ENCODE measurements around the gene DMRT1. TPM values are rescaled to one million over a fixed set of nuclear protein-coding genes. Genes with fewer than 3 reads are reported as not detected.
"Not testable (repeated sequence)": the region's sequence is repeated elsewhere in the genome, so short reads cannot be mapped to it uniquely, and the experiment has no call there.

DMRT1 gene
- total RNA-seq, 1 experiment from 2014 or later, result 0.21 TPM

DNA sequence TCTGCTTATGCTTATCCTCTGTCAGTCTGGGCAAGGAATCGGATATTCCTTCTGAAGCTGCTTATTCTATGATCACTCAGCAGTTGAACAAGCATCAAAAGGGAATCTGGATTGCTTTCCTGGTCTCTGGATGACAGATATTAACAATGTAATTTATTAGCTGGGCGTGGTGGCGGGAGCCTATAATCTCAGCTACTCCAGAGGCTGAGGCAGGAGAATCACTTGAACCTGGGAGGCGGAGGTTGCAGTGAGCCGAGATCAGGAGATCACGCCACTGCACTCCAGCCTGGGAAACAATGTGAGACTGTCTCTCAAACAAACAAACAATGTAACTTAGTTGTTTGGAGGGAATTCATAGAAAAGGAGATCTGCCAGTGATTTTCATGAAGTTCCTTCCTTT lies 45.4 kb downstream of the DMRT1 start:
- H3K27me3 ChIP-seq (ENCODE audit: control insufficient read depth, insufficient read depth, low read length), result no peaks in the 10 kb centered on the region
- no peak for DNase-seq
- no peak overlapping the region for H3K4me3 ChIP-seq (ENCODE audit: insufficient read depth, low read depth, low read length)
- H3K36me3 ChIP-seq (replicated peaks; ENCODE audit: control insufficient read depth, insufficient read depth, low read length), result no peaks in the 10 kb centered on the region

DNA sequence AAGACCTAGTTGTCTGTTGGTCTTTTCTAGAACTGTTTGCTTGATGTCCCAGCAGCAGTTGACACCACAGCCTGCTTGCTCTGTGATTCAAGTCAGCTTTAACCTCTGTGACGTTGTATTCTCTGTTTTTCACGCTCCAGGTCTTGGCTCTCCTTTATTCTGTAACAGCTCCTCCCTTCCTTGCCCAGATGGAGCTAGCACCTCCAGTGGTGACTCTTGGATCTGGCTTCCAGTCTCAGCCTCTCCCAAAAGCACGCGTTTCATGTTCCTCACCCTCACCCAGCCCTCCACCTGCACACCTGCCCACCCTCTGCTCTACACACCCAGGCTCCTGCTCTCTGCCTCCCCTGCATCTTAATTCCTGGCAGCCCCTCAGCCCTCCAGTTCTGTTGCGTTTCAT lies 50.6 kb downstream of the DMRT1 start:
- H3K4me3 ChIP-seq (ENCODE audit: insufficient read depth, low read depth, low read length), result no peak overlapping the region
- no peaks in the 10 kb centered on the region for H3K36me3 ChIP-seq (replicated peaks; ENCODE audit: control insufficient read depth, insufficient read depth, low read length)
- DNase-seq, result peak; percentile 54
- no peaks in the 10 kb centered on the region for H3K27me3 ChIP-seq (ENCODE audit: control insufficient read depth, insufficient read depth, low read length)

DNA sequence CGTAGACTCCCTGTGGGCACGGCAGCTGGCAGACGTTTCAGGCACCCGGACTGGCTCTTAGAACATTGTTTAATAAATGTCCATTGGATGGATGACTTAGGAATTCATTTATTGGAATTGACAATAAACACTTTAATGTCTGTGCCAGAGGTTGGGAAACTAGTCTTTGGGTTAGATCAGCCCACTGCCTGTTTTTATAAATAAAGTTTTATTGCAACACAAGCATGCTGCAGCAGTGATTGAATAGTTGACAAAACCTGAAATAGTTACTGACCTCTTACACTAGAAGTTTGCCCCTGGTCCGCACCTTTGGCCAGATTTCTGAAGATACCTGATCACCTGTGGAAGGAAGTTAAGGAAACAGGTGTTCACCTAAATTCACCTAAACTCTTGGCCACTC lies 51.6 kb downstream of the DMRT1 start:
- Histone ChIP-seq H3K4me3 (ENCODE audit: insufficient read depth, low read depth, low read length) (no peak overlapping the region), H3K36me3 (replicated peaks; ENCODE audit: control insufficient read depth, insufficient read depth, low read length) (no peaks in the 10 kb centered on the region), H3K27me3 (ENCODE audit: control insufficient read depth, insufficient read depth, low read length) (no peaks in the 10 kb centered on the region)
- no peak for DNase-seq

DNA sequence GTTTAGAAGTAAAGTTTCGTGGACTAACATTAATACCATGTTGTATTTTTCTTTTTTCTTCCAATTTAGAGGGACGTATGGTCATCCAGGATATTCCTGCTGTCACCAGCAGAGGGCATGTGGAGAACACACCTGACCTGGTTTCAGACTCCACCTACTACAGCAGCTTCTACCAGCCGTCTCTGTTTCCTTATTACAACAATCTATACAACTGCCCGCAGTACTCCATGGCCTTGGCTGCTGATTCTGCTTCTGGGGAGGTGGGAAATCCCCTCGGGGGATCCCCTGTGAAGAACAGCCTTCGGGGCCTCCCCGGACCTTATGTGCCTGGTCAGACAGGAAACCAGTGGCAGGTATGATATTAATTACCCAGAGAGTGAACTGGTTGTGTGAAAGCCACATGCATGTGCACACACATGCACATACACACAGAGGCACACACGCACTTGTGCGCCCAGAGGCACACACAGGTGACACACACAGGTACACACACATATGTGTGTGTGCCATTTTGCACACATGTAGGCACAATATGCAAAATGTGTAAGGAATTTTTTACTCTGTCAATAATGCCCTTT lies 52.4 kb downstream of the DMRT1 start:
- peak; percentile 78 for DNase-seq
- Histone ChIP-seq H3K36me3 (replicated peaks; ENCODE audit: control insufficient read depth, insufficient read depth, low read length) (no peaks in the 10 kb centered on the region), H3K27me3 (ENCODE audit: control insufficient read depth, insufficient read depth, low read length) (no peaks in the 10 kb centered on the region; the same call in 1 of the 2 replicates), H3K4me3 (ENCODE audit: insufficient read depth, low read depth, low read length) (no peak overlapping the region)

DNA sequence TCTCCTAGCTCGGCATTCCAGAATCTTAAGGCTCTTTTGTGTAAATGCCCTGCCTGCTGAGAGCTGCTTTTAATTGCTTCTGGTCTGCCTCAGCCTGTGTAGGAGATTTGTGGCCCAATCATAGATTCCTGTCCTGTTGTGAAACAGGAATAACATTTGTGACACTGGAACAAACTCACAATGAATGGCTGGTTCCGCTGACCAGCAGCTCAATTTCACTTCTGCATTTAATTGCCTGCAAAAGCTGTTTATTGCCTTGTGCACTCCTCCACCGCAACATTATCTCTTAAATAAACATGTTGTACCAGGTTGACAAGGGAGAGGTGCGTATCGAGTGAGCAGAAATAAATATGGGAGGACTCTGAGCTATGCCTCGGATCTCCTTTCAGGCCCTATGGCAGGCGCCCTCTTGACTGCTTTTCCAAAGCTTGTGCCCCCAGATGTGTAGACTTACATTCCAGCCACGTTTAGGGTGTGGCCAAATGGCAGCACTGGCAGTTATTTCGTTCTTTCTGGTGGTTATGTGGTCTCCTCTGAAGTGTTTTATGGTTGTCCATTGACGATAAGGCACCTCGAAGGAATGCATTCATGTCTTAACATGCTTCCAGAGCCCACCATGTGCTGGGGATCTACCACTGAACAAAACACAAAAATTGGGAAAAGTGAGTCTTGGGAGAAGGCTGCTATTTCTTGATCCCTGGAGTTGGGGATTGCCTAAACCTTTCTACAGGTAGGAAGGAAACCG lies 58.1 kb downstream of the DMRT1 start:
- no peak overlapping the region for H3K4me3 ChIP-seq (ENCODE audit: insufficient read depth, low read depth, low read length)
- H3K27me3 ChIP-seq (ENCODE audit: control insufficient read depth, insufficient read depth, low read length), result no peaks in the 10 kb centered on the region; the same call in 1 of the 2 replicates
- DNase-seq, result peak; percentile 50
- H3K36me3 ChIP-seq (replicated peaks; ENCODE audit: control insufficient read depth, insufficient read depth, low read length), result no peaks in the 10 kb centered on the region

DNA sequence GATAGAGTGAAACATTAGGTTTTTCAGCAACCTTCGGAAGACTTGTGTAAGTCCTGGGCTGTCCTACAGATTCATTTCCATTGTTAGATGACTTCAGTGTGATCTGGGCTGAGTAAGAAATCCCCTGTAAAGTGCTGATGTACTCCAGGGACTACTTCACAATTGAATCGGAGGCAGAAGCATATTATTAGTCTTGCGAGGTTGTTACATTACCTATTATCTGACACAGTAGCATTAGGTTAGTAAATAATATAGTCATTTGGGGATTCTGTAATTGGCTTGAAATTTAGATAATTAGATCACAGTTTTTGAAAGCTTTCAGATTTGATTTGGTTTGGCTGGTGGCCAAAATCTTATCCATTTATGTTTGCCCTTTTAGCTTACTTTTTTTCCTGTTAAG lies 62.4 kb downstream of the DMRT1 start:
- H3K27me3 ChIP-seq (ENCODE audit: control insufficient read depth, insufficient read depth, low read length), result no peaks in the 10 kb centered on the region
- DNase-seq, result no peak
- no peaks in the 10 kb centered on the region for H3K36me3 ChIP-seq (replicated peaks; ENCODE audit: control insufficient read depth, insufficient read depth, low read length)
- no peak overlapping the region for H3K4me3 ChIP-seq (ENCODE audit: insufficient read depth, low read depth, low read length)

DNA sequence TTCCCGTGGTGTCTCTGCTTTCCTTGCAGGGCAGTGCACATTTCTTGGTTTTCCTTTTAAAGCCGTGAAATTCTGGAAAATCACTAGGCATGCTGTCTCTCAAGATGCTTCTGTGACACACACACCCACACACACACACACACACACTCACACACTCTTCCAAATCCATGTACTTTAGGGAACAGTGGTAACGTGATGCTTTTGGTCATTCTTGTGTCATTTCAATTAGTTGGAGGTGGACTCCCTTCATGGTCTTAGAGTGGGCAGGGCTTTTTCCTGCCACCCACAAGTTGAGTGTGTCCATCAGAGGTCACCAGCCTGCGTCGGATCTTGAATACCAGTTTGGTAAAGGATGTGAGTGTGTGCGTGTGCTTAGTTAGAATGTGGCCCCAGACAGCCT lies 64.4 kb downstream of the DMRT1 start:
- DNase-seq, result no peak
- no peak overlapping the region for H3K4me3 ChIP-seq (ENCODE audit: insufficient read depth, low read depth, low read length)
- no peaks in the 10 kb centered on the region for H3K27me3 ChIP-seq (ENCODE audit: control insufficient read depth, insufficient read depth, low read length)
- no peaks in the 10 kb centered on the region for H3K36me3 ChIP-seq (replicated peaks; ENCODE audit: control insufficient read depth, insufficient read depth, low read length)

DNA sequence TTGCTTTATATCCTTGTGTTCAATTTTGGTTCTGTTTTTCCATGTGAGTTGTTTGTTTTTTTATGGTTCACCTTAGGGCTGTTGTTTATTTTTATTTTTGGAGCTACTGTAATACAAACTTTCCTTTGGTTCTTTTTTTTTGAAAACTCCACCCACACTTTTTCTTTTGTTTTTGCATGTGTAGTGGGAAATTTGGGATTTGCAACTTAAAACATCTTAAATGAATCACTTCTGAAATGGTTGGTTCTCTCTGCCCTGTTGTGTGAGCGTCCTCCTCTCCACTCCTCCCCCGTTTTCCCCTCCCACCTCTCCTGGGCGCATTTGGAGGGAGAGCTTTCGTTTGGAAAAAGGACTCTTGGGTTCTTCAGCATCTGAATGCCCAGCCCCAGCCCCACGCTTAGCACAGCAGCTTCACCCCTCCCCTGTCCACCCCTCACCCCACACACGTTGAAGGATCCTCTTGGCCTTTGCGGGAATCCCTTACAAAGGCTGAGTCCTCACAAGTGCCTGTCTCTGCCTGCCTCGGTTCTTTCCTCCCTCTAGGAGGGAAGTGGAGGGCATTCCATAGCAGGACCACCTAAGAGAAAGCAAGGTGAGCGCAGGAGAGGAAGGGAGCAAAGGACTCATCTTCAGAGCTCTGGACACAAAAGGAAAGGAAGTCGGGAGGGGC lies 67.2 kb downstream of the DMRT1 start:
- DNase-seq, result peak; percentile 55
- no peaks in the 10 kb centered on the region for H3K27me3 ChIP-seq (ENCODE audit: control insufficient read depth, insufficient read depth, low read length)
- H3K4me3 ChIP-seq (ENCODE audit: insufficient read depth, low read depth, low read length), result peak overlapping the region; percentile 14; the same call in 1 of the 2 replicates
- no peaks in the 10 kb centered on the region for H3K36me3 ChIP-seq (replicated peaks; ENCODE audit: control insufficient read depth, insufficient read depth, low read length)

DNA sequence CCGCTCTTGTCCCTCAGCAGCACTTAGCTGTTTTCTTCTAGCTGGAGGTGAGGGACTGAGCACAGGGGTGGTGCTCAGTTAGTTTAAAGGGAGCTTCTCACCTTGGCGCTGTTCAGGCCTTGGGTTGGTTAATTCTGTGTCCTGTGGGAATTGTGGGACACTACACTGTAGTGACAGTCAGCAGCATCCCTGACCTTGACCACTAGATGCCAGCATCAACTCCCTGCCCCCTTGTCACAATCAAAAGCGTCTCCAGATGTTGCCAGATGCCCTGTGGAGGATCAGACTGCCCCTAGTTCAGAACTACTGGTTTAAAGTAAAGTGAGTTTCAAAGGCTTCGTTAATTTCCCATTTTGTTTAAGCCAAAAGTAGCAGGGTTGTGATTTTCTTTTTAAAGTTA lies 69.5 kb downstream of the DMRT1 start:
- no peaks in the 10 kb centered on the region for H3K36me3 ChIP-seq (replicated peaks; ENCODE audit: control insufficient read depth, insufficient read depth, low read length)
- peak; percentile 47 for DNase-seq
- no peak overlapping the region for H3K4me3 ChIP-seq (ENCODE audit: insufficient read depth, low read depth, low read length)
- H3K27me3 ChIP-seq (ENCODE audit: control insufficient read depth, insufficient read depth, low read length), result no peaks in the 10 kb centered on the region

DNA sequence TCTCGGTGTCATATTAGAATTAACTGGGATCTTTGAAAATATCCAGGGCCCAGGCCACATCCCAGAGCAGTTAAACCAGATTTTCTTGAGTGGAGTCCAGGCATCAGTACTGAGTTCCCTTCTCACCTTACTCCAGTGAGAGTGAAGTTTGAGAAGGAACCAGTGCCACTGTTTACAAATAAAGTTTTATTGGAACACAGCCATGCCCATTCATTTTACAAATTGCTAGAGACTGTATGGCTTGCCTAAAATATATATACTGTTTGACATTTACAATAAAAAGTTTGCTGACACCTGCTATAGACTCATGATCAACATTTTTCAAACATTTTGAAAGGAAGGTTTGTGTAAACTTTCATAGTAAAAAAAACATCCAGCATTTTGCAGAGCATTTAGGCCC lies 71.3 kb downstream of the DMRT1 start:
- Histone ChIP-seq H3K27me3 (ENCODE audit: control insufficient read depth, insufficient read depth, low read length) (no peaks in the 10 kb centered on the region), H3K4me3 (ENCODE audit: insufficient read depth, low read depth, low read length) (no peak overlapping the region), H3K36me3 (replicated peaks; ENCODE audit: control insufficient read depth, insufficient read depth, low read length) (no peaks in the 10 kb centered on the region)
- no peak for DNase-seq

DNA sequence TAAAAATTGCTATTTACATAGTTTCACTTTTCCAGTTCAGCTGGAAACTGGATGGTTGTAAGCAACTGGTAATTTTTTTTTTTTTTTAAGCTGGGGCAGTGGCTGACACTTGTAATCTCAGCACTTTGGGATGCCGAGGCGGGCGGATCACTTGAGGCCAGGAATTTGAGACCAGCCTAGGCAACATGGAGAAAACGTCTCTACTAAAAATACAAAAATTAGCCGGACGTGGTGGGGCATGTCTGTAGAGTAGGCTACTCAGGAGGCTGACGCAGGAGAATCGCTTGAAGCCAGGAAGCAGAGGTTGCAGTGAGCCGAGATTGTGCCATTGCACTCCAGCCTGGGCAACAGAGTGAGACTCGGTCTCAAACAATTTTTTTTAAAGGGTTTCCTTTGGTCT lies 72.0 kb downstream of the DMRT1 start:
- not testable (repeated sequence) for H3K36me3 ChIP-seq (replicated peaks; ENCODE audit: control insufficient read depth, insufficient read depth, low read length); H3K4me3 ChIP-seq (ENCODE audit: insufficient read depth, low read depth, low read length); H3K27me3 ChIP-seq (ENCODE audit: control insufficient read depth, insufficient read depth, low read length); DNase-seq

DNA sequence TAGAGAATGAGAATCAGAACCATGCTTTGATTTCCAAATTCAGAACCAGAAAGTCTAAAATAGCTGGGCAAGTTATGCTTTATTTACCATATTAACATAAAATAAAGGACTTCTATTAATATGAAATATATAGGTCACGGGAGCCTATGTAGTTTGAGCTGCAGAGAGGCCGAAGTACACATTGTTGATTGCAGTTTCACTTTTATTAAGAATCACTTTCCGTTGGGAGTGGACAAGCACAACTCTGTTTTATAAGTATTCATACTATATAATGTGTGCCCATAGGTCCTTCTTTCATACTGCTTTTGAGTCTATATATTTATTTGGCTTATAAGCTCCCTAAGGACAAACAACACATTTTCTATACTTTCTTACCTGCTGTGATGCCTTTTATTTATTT lies 76.2 kb downstream of the DMRT1 start:
- no peaks in the 10 kb centered on the region for H3K27me3 ChIP-seq (ENCODE audit: control insufficient read depth, insufficient read depth, low read length)
- no peaks in the 10 kb centered on the region for H3K36me3 ChIP-seq (replicated peaks; ENCODE audit: control insufficient read depth, insufficient read depth, low read length)
- no peak overlapping the region for H3K4me3 ChIP-seq (ENCODE audit: insufficient read depth, low read depth, low read length)
- no peak for DNase-seq

DNA sequence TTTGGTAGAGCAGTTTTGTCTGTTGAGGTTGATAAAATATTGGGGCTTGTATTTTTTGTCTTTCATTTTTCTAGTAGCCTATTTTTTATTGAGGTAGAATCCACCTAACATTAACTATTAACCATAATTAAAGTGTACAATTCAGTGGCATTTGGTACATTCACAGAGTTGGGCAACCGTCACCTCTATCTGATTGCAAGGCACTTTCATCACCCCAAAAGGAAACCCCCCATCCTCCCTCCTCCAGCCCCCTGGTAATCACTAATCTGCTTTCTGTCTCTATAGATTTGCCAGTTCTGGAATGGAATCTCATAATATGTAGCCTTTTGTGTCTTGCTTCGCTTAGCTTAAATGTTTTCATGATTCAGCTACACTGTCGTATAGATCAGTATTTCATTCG lies 79.4 kb downstream of the DMRT1 start:
- no peak for DNase-seq
- Histone ChIP-seq H3K27me3 (ENCODE audit: control insufficient read depth, insufficient read depth, low read length) (no peaks in the 10 kb centered on the region), H3K36me3 (replicated peaks; ENCODE audit: control insufficient read depth, insufficient read depth, low read length) (no peaks in the 10 kb centered on the region)

DNA sequence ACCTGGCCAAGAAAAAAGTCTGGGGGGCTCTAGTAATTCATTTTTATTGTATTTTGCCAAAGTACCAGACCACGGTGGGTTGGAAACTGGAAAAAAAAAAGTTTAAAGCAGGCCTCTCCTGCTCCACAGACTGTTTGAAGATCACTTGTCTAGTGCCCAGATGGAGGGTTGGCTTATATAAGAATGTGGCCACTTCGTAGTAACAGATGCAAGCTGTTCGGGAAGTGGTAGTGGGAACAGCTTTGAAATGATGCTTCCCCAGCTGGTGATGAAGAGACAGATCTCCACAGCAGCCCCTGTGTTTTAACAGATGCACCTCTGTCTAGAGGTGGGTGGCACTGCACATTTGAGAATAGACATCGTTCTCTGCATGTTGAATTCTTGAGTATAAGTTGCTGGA lies 80.7 kb downstream of the DMRT1 start:
- no peak overlapping the region for H3K4me3 ChIP-seq (ENCODE audit: insufficient read depth, low read depth, low read length)
- no peaks in the 10 kb centered on the region for H3K36me3 ChIP-seq (replicated peaks; ENCODE audit: control insufficient read depth, insufficient read depth, low read length)
- no peaks in the 10 kb centered on the region for H3K27me3 ChIP-seq (ENCODE audit: control insufficient read depth, insufficient read depth, low read length)
- no peak for DNase-seq

More for the DNA sequence above, 79.4 kb downstream of the DMRT1 start:
- no peak overlapping the region for H3K4me3 ChIP-seq (ENCODE audit: insufficient read depth, low read depth, low read length)

DNA sequence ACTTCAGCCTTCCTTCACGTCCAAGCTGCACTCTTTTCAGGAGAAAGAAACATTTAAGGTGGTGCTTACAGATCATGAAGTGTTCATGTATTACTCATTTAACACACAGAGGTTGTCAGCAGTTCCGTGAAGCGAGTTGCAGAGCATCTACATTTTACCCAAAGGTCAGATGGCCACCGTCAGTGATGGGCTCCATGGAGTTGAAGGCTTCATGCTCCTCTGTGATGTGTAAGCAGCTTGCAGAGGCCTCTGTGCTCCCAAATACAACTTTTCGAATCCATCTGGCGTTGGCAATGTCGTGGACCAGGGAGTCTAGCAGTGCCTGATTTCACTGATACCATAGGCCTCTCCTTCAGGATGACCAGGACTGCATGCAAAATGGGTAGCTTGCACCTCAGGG lies 81.2 kb downstream of the DMRT1 start:
- no peak for DNase-seq
- Histone ChIP-seq H3K36me3 (replicated peaks; ENCODE audit: control insufficient read depth, insufficient read depth, low read length) (no peaks in the 10 kb centered on the region), H3K4me3 (ENCODE audit: insufficient read depth, low read depth, low read length) (no peak overlapping the region), H3K27me3 (ENCODE audit: control insufficient read depth, insufficient read depth, low read length) (no peaks in the 10 kb centered on the region)
